Measurements from ENCODE around the gene SIX4. TPM values are rescaled to one million over a fixed set of nuclear protein-coding genes. Genes with fewer than 3 reads are reported as not detected.

The SIX4 gene
- total and polyA plus RNA-seq, 3 experiments from 2014 or later: 0.09 TPM; not detected in 2

DNA sequence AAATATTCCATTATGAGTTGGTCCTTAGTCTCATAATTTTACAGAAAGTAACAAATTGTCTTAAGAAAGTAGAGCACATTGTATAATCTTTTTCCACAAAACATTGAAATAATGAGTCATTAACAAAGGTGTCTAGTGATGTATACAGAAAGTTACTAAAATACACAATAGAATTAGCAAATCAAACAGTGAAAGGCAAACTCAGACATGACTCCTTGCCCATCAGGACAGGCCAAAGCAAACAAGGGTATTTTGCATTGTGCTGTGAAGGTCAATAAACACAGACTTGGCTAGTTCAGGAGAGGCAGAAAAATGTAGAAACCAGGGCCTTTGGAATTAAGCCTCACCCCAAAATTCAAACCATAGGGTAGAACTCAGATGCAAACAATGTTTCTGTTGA lies 37.3 kb downstream of the SIX4 start:
- Mint-ChIP-seq H3K4me3 (no peak overlapping the region), H3K27ac (no peak overlapping the region), H3K9me3 (peaks cover 0 to 2% (median 0%) of the 10 kb centered on the region in 5 donors), H3K4me1 (no peaks in the 10 kb centered on the region), H3K36me3 (peaks cover 0 to 5% (median 0%) of the 10 kb centered on the region in 3 donors), H3K27me3 (peaks cover 10 to 27% of the 10 kb centered on the region in 2 donors)
- no peaks in the 10 kb centered on the region for H3K27me3 ChIP-seq (ENCODE audit: insufficient read depth, low read length, poor library complexity, severe bottlenecking)
- no peaks in the 10 kb centered on the region for H3K36me3 ChIP-seq (ENCODE audit: insufficient read depth, low read length)
- H3K27ac ChIP-seq (ENCODE audit: low read depth, low read length): no peak overlapping the region
- no peaks in the 10 kb centered on the region for H3K4me1 ChIP-seq (ENCODE audit: insufficient read depth, low read length)
- H3K4me3 ChIP-seq (ENCODE audit: low read length): no peak overlapping the region
- ChIA-PET CTCF (no interaction called here), POLR2A (no interaction called here)
- DNase-seq: no peak
- H3K9me3 ChIP-seq (ENCODE audit: low read length): no peaks in the 10 kb centered on the region

DNA sequence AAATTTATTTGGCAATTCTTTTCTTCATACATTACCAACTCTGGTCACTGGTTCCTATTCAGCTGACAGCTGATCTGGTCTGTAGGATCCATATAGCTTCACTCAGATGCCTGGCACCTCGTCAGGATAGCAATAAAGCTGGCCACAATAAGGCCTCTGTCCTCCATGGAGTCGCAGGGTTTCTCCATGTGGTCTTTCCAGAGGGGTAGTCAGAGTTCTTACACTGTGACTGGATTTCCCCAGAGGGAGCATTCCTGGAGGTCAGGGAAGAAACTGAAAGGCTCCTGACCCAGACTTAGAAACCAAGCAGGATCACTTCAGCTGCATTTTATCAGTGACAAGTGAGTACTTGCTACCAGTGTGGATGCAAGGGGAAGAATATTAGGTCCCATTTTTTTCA lies 39.9 kb downstream of the SIX4 start:
- no peak for DNase-seq
- Histone ChIP-seq H3K4me3 (ENCODE audit: low read length) (no peak overlapping the region), H3K9me3 (ENCODE audit: low read length) (no peaks in the 10 kb centered on the region), H3K27ac (ENCODE audit: low read depth, low read length) (no peak overlapping the region), H3K36me3 (ENCODE audit: insufficient read depth, low read length) (no peaks in the 10 kb centered on the region), H3K4me1 (ENCODE audit: insufficient read depth, low read length) (no peaks in the 10 kb centered on the region), H3K27me3 (ENCODE audit: insufficient read depth, low read length, poor library complexity, severe bottlenecking) (peaks cover 2% of the 10 kb centered on the region)
- Mint-ChIP-seq H3K27ac (no peak overlapping the region), H3K4me3 (no peak overlapping the region), H3K36me3 (peaks cover 0 to 5% (median 0%) of the 10 kb centered on the region in 3 donors), H3K9me3 (peaks cover 0 to 3% (median 0%) of the 10 kb centered on the region in 5 donors), H3K4me1 (no peaks in the 10 kb centered on the region), H3K27me3 (peaks cover 14 to 32% of the 10 kb centered on the region in 2 donors)
- ChIA-PET POLR2A (no interaction called here), CTCF (no interaction called here)

DNA sequence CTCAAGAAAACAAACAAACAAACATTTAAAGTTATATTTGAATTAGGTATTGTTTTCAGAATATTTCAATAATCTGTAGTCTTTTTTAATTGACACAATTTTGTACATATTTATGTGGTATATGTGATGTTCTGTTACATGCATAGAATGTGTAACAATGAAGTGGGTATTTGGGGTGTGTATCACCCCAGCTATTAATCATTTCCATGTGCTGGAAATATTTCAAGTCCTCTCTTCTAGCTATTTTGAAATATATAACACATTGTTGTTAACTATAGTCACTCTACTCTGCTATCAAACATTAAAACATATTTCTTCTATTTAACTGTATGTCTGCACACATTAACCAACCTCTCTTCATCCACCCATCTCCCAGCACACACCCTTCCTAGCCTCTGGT lies 42.9 kb downstream of the SIX4 start:
- Histone ChIP-seq H3K27ac (ENCODE audit: low read depth, low read length) (no peak overlapping the region), H3K9me3 (ENCODE audit: low read length) (no peaks in the 10 kb centered on the region), H3K4me1 (ENCODE audit: insufficient read depth, low read length) (no peaks in the 10 kb centered on the region), H3K36me3 (ENCODE audit: insufficient read depth, low read length) (no peaks in the 10 kb centered on the region), H3K27me3 (ENCODE audit: insufficient read depth, low read length, poor library complexity, severe bottlenecking) (peaks cover 4% of the 10 kb centered on the region), H3K4me3 (ENCODE audit: low read length) (no peak overlapping the region)
- CTCF ChIA-PET: no interaction called here
- POLR2A ChIA-PET: no interaction called here
- no peak for DNase-seq
- peaks cover 0 to 3% (median 0%) of the 10 kb centered on the region in 5 donors for H3K9me3 Mint-ChIP-seq
- H3K27ac Mint-ChIP-seq: no peak overlapping the region
- H3K4me1 Mint-ChIP-seq: no peaks in the 10 kb centered on the region
- H3K4me3 Mint-ChIP-seq: no peak overlapping the region
- peaks cover 14 to 37% of the 10 kb centered on the region in 2 donors for H3K27me3 Mint-ChIP-seq
- H3K36me3 Mint-ChIP-seq: peaks cover 0 to 5% (median 0%) of the 10 kb centered on the region in 3 donors

DNA sequence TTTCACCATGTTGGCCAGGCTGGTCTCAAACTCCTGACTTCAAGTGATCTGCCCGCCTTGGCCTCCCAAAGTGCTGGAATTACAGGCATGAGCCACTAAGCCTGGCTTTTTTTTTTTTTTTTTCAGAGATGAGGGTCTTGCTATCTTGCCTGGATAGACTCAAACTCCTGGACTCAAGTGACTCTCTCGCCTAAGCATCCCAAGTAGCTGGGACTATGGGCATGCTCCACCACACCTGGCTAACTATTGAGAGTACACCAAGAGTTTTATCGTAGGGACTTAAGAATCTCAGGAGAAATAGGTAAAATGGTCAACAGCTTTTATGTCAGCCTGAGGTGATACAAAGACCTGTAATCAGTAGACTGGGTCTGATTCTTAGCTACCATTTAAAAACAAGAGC lies 43.6 kb downstream of the SIX4 start:
- Histone ChIP-seq H3K27me3 (ENCODE audit: insufficient read depth, low read length, poor library complexity, severe bottlenecking) (peaks cover 4% of the 10 kb centered on the region), H3K36me3 (ENCODE audit: insufficient read depth, low read length) (no peaks in the 10 kb centered on the region), H3K4me3 (ENCODE audit: low read length) (no peak overlapping the region), H3K27ac (ENCODE audit: low read depth, low read length) (no peak overlapping the region), H3K4me1 (ENCODE audit: insufficient read depth, low read length) (no peaks in the 10 kb centered on the region), H3K9me3 (ENCODE audit: low read length) (no peaks in the 10 kb centered on the region)
- Mint-ChIP-seq H3K9me3 (peaks cover 0 to 3% (median 0%) of the 10 kb centered on the region in 5 donors), H3K4me3 (no peak overlapping the region), H3K36me3 (peaks cover 0 to 5% (median 0%) of the 10 kb centered on the region in 3 donors), H3K27me3 (peaks cover 14 to 38% of the 10 kb centered on the region in 2 donors), H3K4me1 (no peaks in the 10 kb centered on the region), H3K27ac (no peak overlapping the region)
- no peak for DNase-seq
- ChIA-PET CTCF (no interaction called here), POLR2A (no interaction called here)

DNA sequence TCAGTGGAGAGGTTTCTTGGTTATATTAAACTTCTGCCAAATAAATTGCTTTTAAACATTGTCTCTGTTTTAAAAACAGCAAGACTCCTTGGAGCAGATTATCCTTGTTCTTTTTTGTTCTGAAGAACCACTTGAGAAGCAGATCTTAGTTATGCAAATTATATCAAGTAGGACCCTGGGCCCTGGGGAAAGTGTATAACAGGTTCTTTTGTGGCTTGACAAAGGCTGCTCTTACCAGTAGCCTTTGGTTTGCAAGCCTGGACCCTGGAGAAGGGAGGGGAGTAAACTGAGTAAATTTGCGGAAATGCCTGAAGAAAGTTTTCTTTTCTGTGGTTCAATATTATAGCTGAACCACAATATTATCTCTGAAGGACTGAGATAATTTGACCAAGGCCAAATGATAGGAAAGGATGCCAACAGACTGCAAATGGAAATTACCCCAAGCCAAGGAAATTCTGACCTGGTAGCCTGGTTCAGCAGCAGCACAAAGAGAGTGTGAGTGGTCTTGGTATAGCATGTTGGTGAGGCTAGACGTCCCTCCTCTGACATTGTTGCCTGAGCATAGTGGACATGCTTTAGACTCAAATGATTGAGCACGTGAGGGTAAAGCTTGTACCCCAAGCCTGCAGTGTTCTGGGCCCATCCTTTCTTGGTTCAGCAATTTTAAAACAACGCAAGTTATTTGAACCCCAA lies 44.4 kb downstream of the SIX4 start:
- H3K4me1 ChIP-seq (ENCODE audit: insufficient read depth, low read length): no peaks in the 10 kb centered on the region
- peaks cover 4% of the 10 kb centered on the region for H3K27me3 ChIP-seq (ENCODE audit: insufficient read depth, low read length, poor library complexity, severe bottlenecking)
- CTCF ChIA-PET: interaction anchor here (0.7 kb wide), 1 partner anchor 21 kb away, joined by 3 read pairs; no protein-coding TSS in a partner anchor
- no peaks in the 10 kb centered on the region for H3K36me3 ChIP-seq (ENCODE audit: insufficient read depth, low read length)
- no peak overlapping the region for H3K27ac ChIP-seq (ENCODE audit: low read depth, low read length)
- Mint-ChIP-seq H3K9me3 (peaks cover 0 to 3% (median 0%) of the 10 kb centered on the region in 5 donors), H3K4me1 (no peaks in the 10 kb centered on the region), H3K27ac (no peak overlapping the region), H3K4me3 (no peak overlapping the region), H3K27me3 (peaks cover 14 to 35% of the 10 kb centered on the region in 2 donors), H3K36me3 (peaks cover 0 to 5% (median 0%) of the 10 kb centered on the region in 3 donors)
- POLR2A ChIA-PET: no interaction called here
- no peak for DNase-seq
- H3K9me3 ChIP-seq (ENCODE audit: low read length): no peaks in the 10 kb centered on the region
- H3K4me3 ChIP-seq (ENCODE audit: low read length): no peak overlapping the region

DNA sequence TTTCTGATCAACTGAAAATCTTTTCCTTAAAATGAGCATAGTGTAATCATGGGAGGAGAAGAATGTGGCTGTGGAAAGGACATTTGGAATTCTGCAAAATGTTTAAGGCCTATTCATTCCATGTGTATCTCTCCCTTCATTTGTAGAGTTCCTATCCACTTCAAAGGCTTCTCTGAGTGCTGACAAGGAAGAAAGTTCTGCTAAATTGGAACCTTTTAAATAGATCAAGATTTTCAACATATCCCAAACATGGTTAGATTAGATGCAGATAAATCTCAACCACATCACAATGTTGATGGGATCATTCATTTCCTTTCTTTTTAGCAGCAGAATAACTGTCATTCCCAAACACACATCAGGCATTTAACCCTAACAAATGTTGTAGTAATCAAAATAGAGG lies 46.5 kb downstream of the SIX4 start:
- POLR2A ChIA-PET: no interaction called here
- CTCF ChIA-PET: no interaction called here

DNA sequence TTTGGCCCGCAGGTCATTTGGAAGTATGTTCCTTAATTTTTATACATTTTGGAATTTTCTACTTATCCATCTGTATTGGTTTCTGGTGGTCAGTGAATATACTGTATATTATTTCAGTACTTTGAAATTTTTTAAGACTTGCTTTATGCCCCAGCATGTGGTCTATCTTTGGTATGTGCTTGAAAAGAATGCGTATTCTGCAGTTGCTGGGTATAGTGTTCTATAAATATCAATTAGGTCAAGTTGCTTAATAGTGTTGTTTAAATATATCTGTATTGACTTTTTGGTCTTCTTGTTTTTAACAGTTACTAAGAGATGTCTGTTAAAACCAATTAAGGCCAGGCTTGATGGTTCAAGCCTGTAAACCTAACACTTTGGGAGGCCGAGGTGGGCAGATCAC lies 53.2 kb downstream of the SIX4 start:
- CTCF ChIA-PET: no interaction called here
- H3K36me3 Mint-ChIP-seq: no peaks in the 10 kb centered on the region
- no peaks in the 10 kb centered on the region for H3K9me3 Mint-ChIP-seq
- POLR2A ChIA-PET: no interaction called here
- H3K27me3 Mint-ChIP-seq: peaks cover 11 to 20% of the 10 kb centered on the region in 2 donors
- H3K27ac Mint-ChIP-seq: no peak overlapping the region
- Histone ChIP-seq H3K27ac (ENCODE audit: low read depth, low read length) (no peak overlapping the region), H3K36me3 (ENCODE audit: insufficient read depth, low read length) (no peaks in the 10 kb centered on the region), H3K4me3 (ENCODE audit: low read length) (no peak overlapping the region), H3K27me3 (ENCODE audit: insufficient read depth, low read length, poor library complexity, severe bottlenecking) (no peaks in the 10 kb centered on the region), H3K4me1 (ENCODE audit: insufficient read depth, low read length) (no peaks in the 10 kb centered on the region), H3K9me3 (ENCODE audit: low read length) (no peaks in the 10 kb centered on the region)
- DNase-seq: no peak
- no peak overlapping the region for H3K4me3 Mint-ChIP-seq
- H3K4me1 Mint-ChIP-seq: no peaks in the 10 kb centered on the region

More for the DNA sequence above, 46.5 kb downstream of the SIX4 start:
- DNase-seq: no peak
- H3K36me3 Mint-ChIP-seq: no peaks in the 10 kb centered on the region
- Histone ChIP-seq H3K4me3 (ENCODE audit: low read length) (no peak overlapping the region), H3K27me3 (ENCODE audit: insufficient read depth, low read length, poor library complexity, severe bottlenecking) (peaks cover 4% of the 10 kb centered on the region), H3K27ac (ENCODE audit: low read depth, low read length) (no peak overlapping the region), H3K4me1 (ENCODE audit: insufficient read depth, low read length) (no peaks in the 10 kb centered on the region), H3K36me3 (ENCODE audit: insufficient read depth, low read length) (no peaks in the 10 kb centered on the region), H3K9me3 (ENCODE audit: low read length) (no peaks in the 10 kb centered on the region)
- no peak overlapping the region for H3K4me3 Mint-ChIP-seq
- peaks cover 0 to 3% (median 0%) of the 10 kb centered on the region in 5 donors for H3K9me3 Mint-ChIP-seq
- peak overlapping the region in 1 of 8 donors; percentile 64 for H3K27ac Mint-ChIP-seq
- H3K27me3 Mint-ChIP-seq: peaks cover 13 to 25% of the 10 kb centered on the region in 2 donors
- H3K4me1 Mint-ChIP-seq: no peaks in the 10 kb centered on the region

DNA sequence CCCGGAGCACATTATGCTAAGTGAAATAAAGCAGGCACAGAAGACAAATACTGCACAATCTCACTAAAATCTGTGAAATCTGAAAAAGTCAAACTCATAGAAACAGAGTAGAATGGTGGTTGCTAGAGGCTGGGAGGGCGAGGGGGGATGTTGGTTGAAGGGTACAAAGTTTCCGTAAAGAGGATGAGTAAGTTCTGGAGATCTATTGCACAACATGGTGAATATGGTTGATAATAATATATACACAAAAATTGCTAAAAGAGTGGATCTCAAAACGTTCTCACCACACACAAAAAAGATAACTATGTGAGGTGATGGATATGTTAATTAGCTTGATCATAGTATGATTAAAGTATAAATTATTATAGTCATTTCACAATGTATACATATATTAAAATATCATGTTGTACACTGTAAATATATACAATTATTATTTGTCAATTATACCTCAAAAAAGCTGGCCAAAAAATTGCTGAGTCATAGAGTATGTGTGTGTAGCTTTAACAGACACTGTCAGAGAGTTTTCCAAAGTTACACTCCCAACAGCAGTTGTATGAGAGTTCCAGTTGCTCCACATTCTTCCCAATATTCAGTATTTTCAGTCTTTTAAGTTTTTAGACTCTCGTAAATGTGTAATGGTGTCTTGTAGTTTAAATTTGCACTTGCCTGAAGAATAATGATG lies 55.6 kb downstream of the SIX4 start:
- H3K4me3 Mint-ChIP-seq: no peak overlapping the region
- no peaks in the 10 kb centered on the region for H3K9me3 ChIP-seq (ENCODE audit: low read length)
- H3K27ac Mint-ChIP-seq: no peak overlapping the region
- ChIA-PET POLR2A (no interaction called here), CTCF (no interaction called here)
- no peak for DNase-seq
- H3K36me3 Mint-ChIP-seq: no peaks in the 10 kb centered on the region
- H3K27me3 ChIP-seq (ENCODE audit: insufficient read depth, low read length, poor library complexity, severe bottlenecking): no peaks in the 10 kb centered on the region
- no peaks in the 10 kb centered on the region for H3K4me1 ChIP-seq (ENCODE audit: insufficient read depth, low read length)
- no peaks in the 10 kb centered on the region for H3K4me1 Mint-ChIP-seq
- H3K27ac ChIP-seq (ENCODE audit: low read depth, low read length): no peak overlapping the region
- peaks cover 16 to 28% of the 10 kb centered on the region in 2 donors for H3K27me3 Mint-ChIP-seq
- H3K36me3 ChIP-seq (ENCODE audit: insufficient read depth, low read length): no peaks in the 10 kb centered on the region
- H3K4me3 ChIP-seq (ENCODE audit: low read length): no peak overlapping the region
- H3K9me3 Mint-ChIP-seq: no peaks in the 10 kb centered on the region

Measured in CD8-positive, alpha-beta memory T cell (primary cell).